H9 (cell line): Measurements from ENCODE around the gene SLC16A2. TPM values are rescaled to one million over a fixed set of nuclear protein-coding genes. Genes with fewer than 3 reads are reported as not detected.

Experiments
- DNase-seq: peaks from one replicate; pipeline ENCODE4 v3.0.0-alpha.2; 2017
- H2AFZ ChIP-seq: one replicate; pipeline ENCODE4 v1.6.1; 2013; ENCODE audit warnings: mild to moderate bottlenecking, low read length, control low read depth, moderate library complexity
- H2AK5ac ChIP-seq: 2 replicates; pipeline ENCODE4 v1.6.1; 2013; ENCODE audit warnings: low read length, control low read depth, mixed read lengths; ENCODE audit not compliant: insufficient read length
- H2BK120ac ChIP-seq: one replicate; pipeline ENCODE4 v1.6.1; 2013; ENCODE audit warnings: low read depth, mild to moderate bottlenecking, low read length, control low read depth, inconsistent platforms; ENCODE audit not compliant: poor library complexity, severe bottlenecking
- H2BK12ac ChIP-seq: 2 replicates; pipeline ENCODE4 v1.6.1; 2013; ENCODE audit warnings: low read length, control low read depth, mixed read lengths, low read depth; ENCODE audit not compliant: insufficient read length
- H2BK15ac ChIP-seq: 2 replicates; pipeline ENCODE4 v1.6.1; 2013; ENCODE audit warnings: low read depth, low read length, control low read depth
- H2BK20ac ChIP-seq: one replicate; pipeline ENCODE4 v1.6.1; 2013; ENCODE audit warnings: low read depth, mild to moderate bottlenecking, low read length, control low read depth, inconsistent platforms; ENCODE audit not compliant: poor library complexity, severe bottlenecking
- H2BK5ac ChIP-seq: 2 replicates; pipeline ENCODE4 v1.6.1; 2013; ENCODE audit warnings: low read length, control low read depth, mixed read lengths; ENCODE audit not compliant: insufficient read length
- H3K14ac ChIP-seq: 2 replicates; pipeline ENCODE4 v1.6.1; 2013; ENCODE audit warnings: low read length, control low read depth; ENCODE audit not compliant: insufficient read depth
- H3K18ac ChIP-seq: 2 replicates; pipeline ENCODE4 v1.6.1; 2013; ENCODE audit warnings: low read depth, mild to moderate bottlenecking, mixed read lengths, low read length, control low read depth; ENCODE audit not compliant: insufficient read length
- H3K23ac ChIP-seq: 2 replicates; pipeline ENCODE4 v1.6.1; 2013; ENCODE audit warnings: low read length, control low read depth, mixed read lengths, low read depth; ENCODE audit not compliant: insufficient read length
- H3K23me2 ChIP-seq: 2 replicates; pipeline ENCODE4 v1.6.1; 2013; ENCODE audit warnings: low read depth, mild to moderate bottlenecking, mixed read lengths, low read length, control low read depth; ENCODE audit not compliant: insufficient read length, poor library complexity, severe bottlenecking
- H3K27ac ChIP-seq: 2 replicates; pipeline ENCODE4 v1.5.1; 2013; ENCODE audit warnings: low read length, control low read depth, mixed read lengths, low read depth; ENCODE audit not compliant: insufficient read length
- H3K27me3 ChIP-seq: 2 replicates; pipeline ENCODE4 v1.6.1; 2013; ENCODE audit warnings: low read length, control low read depth, inconsistent platforms; ENCODE audit not compliant: insufficient read depth
- H3K4ac ChIP-seq: 2 replicates; pipeline ENCODE4 v1.6.1; 2013; ENCODE audit warnings: low read depth, mild to moderate bottlenecking, control low read depth, inconsistent platforms, low read length, moderate library complexity
- H3K4me1 ChIP-seq: 2 replicates; pipeline ENCODE4 v1.6.1; 2013; ENCODE audit warnings: low read length, control low read depth, inconsistent platforms; ENCODE audit not compliant: insufficient read depth
- H3K4me2 ChIP-seq: 2 replicates; pipeline ENCODE4 v1.6.1; 2013; ENCODE audit warnings: low read length, control low read depth, mixed read lengths; ENCODE audit not compliant: insufficient read length, insufficient read depth
- H3K56ac ChIP-seq: 2 replicates; pipeline ENCODE4 v1.6.1; 2013; ENCODE audit warnings: low read depth, mild to moderate bottlenecking, mixed read lengths, low read length, control low read depth; ENCODE audit not compliant: insufficient read length
- H3K79me1 ChIP-seq: 2 replicates; pipeline ENCODE4 v1.6.1; 2013; ENCODE audit warnings: low read depth, mild to moderate bottlenecking, moderate library complexity, low read length, control low read depth, inconsistent platforms; ENCODE audit not compliant: insufficient read depth, poor library complexity, severe bottlenecking
- H3K79me2 ChIP-seq: 2 replicates; pipeline ENCODE4 v1.6.1; 2013; ENCODE audit warnings: low read length, control low read depth, inconsistent platforms; ENCODE audit not compliant: insufficient read depth
- H3K9ac ChIP-seq: 2 replicates; pipeline ENCODE4 v1.6.1; 2013; ENCODE audit warnings: low read length, control low read depth, mixed read lengths; ENCODE audit not compliant: insufficient read length; ENCODE audit errors: extremely low read depth
- H3K9me3 ChIP-seq: one replicate; pipeline ENCODE4 v1.6.1; 2013; ENCODE audit warnings: low read depth, low read length, inconsistent platforms; ENCODE audit not compliant: control insufficient read depth
- H3T11ph ChIP-seq: one replicate; pipeline ENCODE4 v1.6.1; 2013; ENCODE audit warnings: mild to moderate bottlenecking, low read length, control low read depth, inconsistent platforms
- H4K20me1 ChIP-seq: one replicate; pipeline ENCODE4 v1.6.1; 2013; ENCODE audit not compliant: control insufficient read depth, insufficient read length, insufficient read depth
- H4K5ac ChIP-seq: 2 replicates; pipeline ENCODE4 v1.6.1; 2013; ENCODE audit warnings: low read depth, mild to moderate bottlenecking, mixed read lengths, low read length, control low read depth; ENCODE audit not compliant: insufficient read length
- H4K8ac ChIP-seq: replicated peaks from 2 replicates; pipeline ENCODE4 v1.6.1; 2013; ENCODE audit warnings: low read length, control low read depth, mixed read lengths, low read depth; ENCODE audit not compliant: insufficient read length
- H4K91ac ChIP-seq: 2 replicates; pipeline ENCODE4 v1.6.1; 2013; ENCODE audit warnings: low read depth, mild to moderate bottlenecking, moderate library complexity, mixed read lengths, low read length, control low read depth; ENCODE audit not compliant: insufficient read length
- H3K27ac Mint-ChIP-seq, 3 experiments: 2 replicates in 2 of 3; 3 replicates in 1 of 3; pipeline ENCODE4 v1.8.0; 2020 to 2021; ENCODE audit warnings: mixed read lengths in 3 of 3, mild to moderate bottlenecking in 1 of 3, moderate library complexity in 1 of 3
- H3K27me3 Mint-ChIP-seq: 2 replicates; pipeline ENCODE4 v1.8.0; 2021; ENCODE audit warnings: low read depth, mild to moderate bottlenecking, moderate library complexity, mixed read lengths
- H3K36me3 Mint-ChIP-seq, 3 experiments: 2 replicates in 2 of 3; 3 replicates in 1 of 3; pipeline ENCODE4 v1.8.0; 2020 to 2021; ENCODE audit warnings: low read depth in 3 of 3, mixed read lengths in 3 of 3; ENCODE audit not compliant: insufficient read depth in 1 of 3
- H3K4me1 Mint-ChIP-seq, 2 experiments: 2 replicates each; pipeline ENCODE4 v1.8.0; 2020; ENCODE audit warnings: mixed read lengths in 2 of 2
- H3K4me3 Mint-ChIP-seq, 2 experiments: 2 replicates in 1 of 2; 3 replicates in 1 of 2; pipeline ENCODE4 v1.8.0; 2020 to 2021; ENCODE audit warnings: mild to moderate bottlenecking in 2 of 2, mixed read lengths in 2 of 2, moderate library complexity in 1 of 2
- H3K9me3 Mint-ChIP-seq, 2 experiments: 2 replicates in 1 of 2; 3 replicates in 1 of 2; pipeline ENCODE4 v1.8.0; 2020; ENCODE audit warnings: mild to moderate bottlenecking in 2 of 2, mixed read lengths in 2 of 2, moderate library complexity in 1 of 2
- CTCF ChIP-seq: fragments of 200-600 bp; sonication (generic); conservative IDR thresholded peaks from 3 replicates; pipeline ENCODE4 v1.8.0; 2021; ENCODE audit warnings: antibody characterized with exemption, mild to moderate bottlenecking
- WGBS: extraction: QIAGEN DNeasy Blood & Tissue Kit; methylation state at CpG from one replicate; pipeline ENCODE4 v1.1.7; 2013; ENCODE audit warnings: missing lambda C conversion rate, low lambda C conversion rate, mixed read lengths; ENCODE audit not compliant: insufficient read length; ENCODE audit errors: extremely low coverage; 5-methylcytosine and 5-hydroxymethylcytosine counted together
- total RNA-seq: library from RNA; stranded (reverse); gene quantifications from 2 replicates; pipeline ENCODE4 v1.2.1, GENCODE V29; 2021

Gene SLC16A2
- total RNA-seq, 1 experiment from 2014 or later = 17.1 TPM

GRCh38 chrX:74449322-74449936 is 28.1 kb downstream of the SLC16A2 start:
- no peak for DNase-seq
- H2BK5ac ChIP-seq = no peak overlapping the region
- H3K23ac ChIP-seq = no peak overlapping the region
- no peak overlapping the region for H2AFZ ChIP-seq
- Mint-ChIP-seq H3K27me3 (no peaks in the 10 kb centered on the region), H3K4me1 (peaks cover 2% of the 10 kb centered on the region in 2 experiments; a peak in 1 of 4 replicates), H3K9me3 (peaks cover 12 to 22% of the 10 kb centered on the region in 2 experiments), H3K27ac (no peak overlapping the region), H3K36me3 (0 out of 7 replicates have a peak, but pooled peaks cover 0 to 4% (median 2%) of the 10 kb centered on the region in 3 experiments), H3K4me3 (no peak overlapping the region)
- no peak overlapping the region for H2BK12ac ChIP-seq
- no peak overlapping the region for H3K18ac ChIP-seq
- H3K56ac ChIP-seq = no peak overlapping the region
- H4K5ac ChIP-seq = no peak overlapping the region
- no peaks in the 10 kb centered on the region for H3K9me3 ChIP-seq
- no peak overlapping the region for H2BK20ac ChIP-seq
- H2BK120ac ChIP-seq = no peak overlapping the region
- H3K27ac ChIP-seq = no peak overlapping the region
- H3K79me1 ChIP-seq = no peaks in the 10 kb centered on the region
- H3K4ac ChIP-seq = no peak overlapping the region
- no peak overlapping the region for H3K14ac ChIP-seq
- TF ChIP-seq CTCF = no peak
- no peak overlapping the region for H4K8ac ChIP-seq
- no peaks in the 10 kb centered on the region for H4K20me1 ChIP-seq
- H3K27me3 ChIP-seq = no peaks in the 10 kb centered on the region
- H3K4me2 ChIP-seq = no peak overlapping the region
- H4K91ac ChIP-seq = no peak overlapping the region
- no peak overlapping the region for H2AK5ac ChIP-seq
- no peaks in the 10 kb centered on the region for H3K79me2 ChIP-seq
- H3T11ph ChIP-seq = no peak overlapping the region
- WGBS = no CpG with 5 or more reads among the region's 2 CpGs
- no peaks in the 10 kb centered on the region for H3K23me2 ChIP-seq
- no peak overlapping the region for H3K9ac ChIP-seq
- H3K4me1 ChIP-seq = no peaks in the 10 kb centered on the region
- no peak overlapping the region for H2BK15ac ChIP-seq
